ENCODE measurements around the gene CLSTN1.

Gene CLSTN1

GRCh38 chr1:9826616-9827015, 2.9 kb upstream of the CLSTN1 start:
- ATAC-seq: no peak
- TF ChIP-seq BACH2 (CRISPR knock-in tag; IDR thresholded peaks at IDR 0.05; ENCODE audit: borderline replicate concordance) (no peak), ZNF70 (CRISPR knock-in tag; IDR thresholded peaks at IDR 0.05) (no peak), PPARA (CRISPR knock-in tag; IDR thresholded peaks at IDR 0.05; ENCODE audit: borderline replicate concordance) (no peak), OSR1 (CRISPR knock-in tag; IDR thresholded peaks at IDR 0.05) (no peak), ZNF565 (CRISPR knock-in tag; conservative IDR thresholded peaks at IDR 0.05; ENCODE audit: low read depth) (no peak), ZFP30 (CRISPR knock-in tag; IDR thresholded peaks at IDR 0.05) (no peak), TOX (CRISPR knock-in tag; IDR thresholded peaks at IDR 0.05; ENCODE audit: borderline replicate concordance) (no peak), RARB (CRISPR knock-in tag; IDR thresholded peaks at IDR 0.05) (no peak), GLIS3 (CRISPR knock-in tag; IDR thresholded peaks at IDR 0.05) (no peak), TSHZ2 (CRISPR knock-in tag; IDR thresholded peaks at IDR 0.05) (no peak), SNAI2 (CRISPR knock-in tag; IDR thresholded peaks at IDR 0.05) (no peak), POU6F1 (CRISPR knock-in tag; IDR thresholded peaks at IDR 0.05; ENCODE audit: borderline replicate concordance, low read depth) (no peak), CSRNP3 (CRISPR knock-in tag; IDR thresholded peaks at IDR 0.05) (no peak), ZNF8 (CRISPR knock-in tag; IDR thresholded peaks at IDR 0.05) (no peak), ISL1 (CRISPR knock-in tag; IDR thresholded peaks at IDR 0.05) (no peak), ZC3H10 (CRISPR knock-in tag; IDR thresholded peaks at IDR 0.05) (no peak)

GRCh38 chr1:9826087-9826486, 2.3 kb upstream of the CLSTN1 start:
- TF ChIP-seq ARNTL (CRISPR knock-in tag; IDR thresholded peaks at IDR 0.05; ENCODE audit: borderline replicate concordance, low read depth) (no peak), PPARA (CRISPR knock-in tag; IDR thresholded peaks at IDR 0.05; ENCODE audit: borderline replicate concordance) (no peak), TCF4 (CRISPR knock-in tag; IDR thresholded peaks at IDR 0.05; ENCODE audit: borderline replicate concordance) (no peak), PATZ1 (CRISPR knock-in tag; IDR thresholded peaks at IDR 0.05; ENCODE audit: borderline replicate concordance) (no peak), SNAI2 (CRISPR knock-in tag; IDR thresholded peaks at IDR 0.05) (no peak), ZFP30 (CRISPR knock-in tag; IDR thresholded peaks at IDR 0.05) (no peak), ZFP3 (CRISPR knock-in tag; IDR thresholded peaks at IDR 0.05) (no peak), OSR1 (CRISPR knock-in tag; IDR thresholded peaks at IDR 0.05) (no peak), ZNF565 (CRISPR knock-in tag; conservative IDR thresholded peaks at IDR 0.05; ENCODE audit: low read depth) (no peak), ZNF70 (CRISPR knock-in tag; IDR thresholded peaks at IDR 0.05) (no peak), CSRNP3 (CRISPR knock-in tag; IDR thresholded peaks at IDR 0.05) (no peak), TSHZ2 (CRISPR knock-in tag; IDR thresholded peaks at IDR 0.05) (no peak), CSDC2 (CRISPR knock-in tag; IDR thresholded peaks at IDR 0.05) (no peak), ZC3H10 (CRISPR knock-in tag; IDR thresholded peaks at IDR 0.05) (no peak), ISL1 (CRISPR knock-in tag; IDR thresholded peaks at IDR 0.05) (no peak)
- no peak for ATAC-seq
